SU-DHL-6 (cell line): ENCODE measurements around the gene LRRC4.

Experiments
- H2AFZ ChIP-seq: fragments of 200-600 bp; sonication (generic); 2 replicates; pipeline ENCODE4 v1.6.1; 2014; ENCODE audit warnings: low read depth, mild to moderate bottlenecking, moderate library complexity, mixed read lengths, antibody characterized with exemption, low read length; ENCODE audit not compliant: severe bottlenecking
- H3F3A ChIP-seq: fragments of 200-600 bp; shearing (Covaris generic); 2 replicates; pipeline ENCODE4 v1.6.0; 2016; ENCODE audit warnings: antibody characterized with exemption, mild to moderate bottlenecking; ENCODE audit not compliant: insufficient read depth
- H3K27ac ChIP-seq: fragments of 200-600 bp; sonication (generic); 2 replicates; pipeline ENCODE4 v1.5.1; 2016; ENCODE audit warnings: low read depth, mild to moderate bottlenecking, low read length, moderate library complexity, mixed read lengths
- H3K27me3 ChIP-seq: fragments of 200-600 bp; sonication (generic), shearing (Covaris generic); 2 replicates; pipeline ENCODE4 v1.6.0; 2014; ENCODE audit warnings: mild to moderate bottlenecking, low read length
- H3K36me3 ChIP-seq: fragments of 200-600 bp; sonication (generic); 2 replicates; pipeline ENCODE4 v1.6.1; 2014; ENCODE audit warnings: mild to moderate bottlenecking, low read length, mixed read lengths
- H3K4me2 ChIP-seq: fragments of 300-600, 200-600 bp; shearing (Covaris generic), sonication (generic); 2 replicates; pipeline ENCODE4 v1.6.0; 2014; ENCODE audit warnings: low read length, low read depth, mild to moderate bottlenecking; ENCODE audit not compliant: poor library complexity, severe bottlenecking
- H3K4me3 ChIP-seq: fragments of 200-600 bp; sonication (generic); 2 replicates; pipeline ENCODE4 v1.5.1; 2014; ENCODE audit warnings: antibody characterized with exemption, low read length, mild to moderate bottlenecking, mixed read lengths; ENCODE audit not compliant: insufficient read depth, poor library complexity, severe bottlenecking
- H3K79me2 ChIP-seq: fragments of 200-600 bp; sonication (generic); 2 replicates; pipeline ENCODE4 v1.6.1; 2014; ENCODE audit warnings: mild to moderate bottlenecking, low read length, moderate library complexity; ENCODE audit not compliant: insufficient read depth
- H3K9ac ChIP-seq: fragments of 200-600 bp; sonication (generic); 2 replicates; pipeline ENCODE4 v1.7.0; 2014; ENCODE audit warnings: mild to moderate bottlenecking, low read length
- H3K9me2 ChIP-seq: fragments of 200-600 bp; sonication (generic); replicated peaks from 2 replicates; pipeline ENCODE4 v1.6.1; 2014; ENCODE audit warnings: low read length; ENCODE audit not compliant: insufficient read depth
- H3K9me3 ChIP-seq: fragments of 200-600 bp; sonication (generic); 2 replicates; pipeline ENCODE4 v1.6.1; 2014; ENCODE audit warnings: low read length, mixed read lengths; ENCODE audit not compliant: insufficient read depth
- H4K20me1 ChIP-seq: fragments of 200-600 bp; sonication (generic); 2 replicates; pipeline ENCODE4 v1.6.1; 2014; ENCODE audit warnings: low read depth, mild to moderate bottlenecking, antibody characterized with exemption, low read length, moderate library complexity, mixed read lengths
- EZH2phosphoT487 ChIP-seq: fragments of 200-600 bp; sonication (generic), shearing (Covaris generic); conservative IDR thresholded peaks from 2 replicates; pipeline ENCODE4 v1.6.1; 2018; ENCODE audit warnings: mild to moderate bottlenecking, antibody characterized with exemption, low read length, moderate library complexity, mixed read lengths
- TF ChIP-seq, protein P1 (sequence below): fragments of 200-600 bp; sonication (generic); IDR thresholded peaks from one replicate; pipeline ENCODE4 v1.5.1; 2017; ENCODE audit warnings: antibody characterized with exemption, mild to moderate bottlenecking, low read length, moderate library complexity; ENCODE audit not compliant: insufficient read depth, poor library complexity, severe bottlenecking

The LRRC4 gene

DNA sequence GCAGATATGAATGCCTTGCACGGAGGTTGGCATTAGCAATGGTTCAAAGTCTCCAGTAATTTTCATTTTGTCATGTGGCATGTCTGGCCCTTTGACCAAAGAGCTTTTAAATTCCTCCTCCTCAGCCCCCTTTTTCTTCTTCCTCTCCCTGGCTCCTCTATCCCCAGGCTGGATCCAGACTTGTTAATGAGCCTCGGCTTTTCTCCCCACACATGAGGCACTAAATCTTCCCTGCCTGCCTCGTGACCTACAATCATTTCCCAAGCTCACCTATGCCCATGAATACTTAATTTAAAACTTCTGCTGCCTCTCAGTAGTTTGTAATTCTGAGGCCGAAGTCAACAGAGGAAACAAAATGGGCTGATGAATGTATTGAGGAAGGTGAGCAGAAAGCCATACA, 23.3 kb upstream of the LRRC4 start:
- no peak overlapping the region for H2AFZ ChIP-seq
- H3K4me3 ChIP-seq = no peak overlapping the region
- H3K27me3 ChIP-seq = no peaks in the 10 kb centered on the region
- H3K4me2 ChIP-seq = no peak overlapping the region
- no peak overlapping the region for H3K9ac ChIP-seq
- H3K36me3 ChIP-seq = no peaks in the 10 kb centered on the region
- H3F3A ChIP-seq = no peaks in the 10 kb centered on the region
- H3K9me3 ChIP-seq = no peaks in the 10 kb centered on the region
- no peaks in the 10 kb centered on the region for H3K9me2 ChIP-seq
- H3K79me2 ChIP-seq = no peaks in the 10 kb centered on the region
- no peaks in the 10 kb centered on the region for H4K20me1 ChIP-seq
- no peak overlapping the region for H3K27ac ChIP-seq
- TF ChIP-seq EZH2phosphoT487 = no peak
- TF ChIP-seq, protein P1, sequence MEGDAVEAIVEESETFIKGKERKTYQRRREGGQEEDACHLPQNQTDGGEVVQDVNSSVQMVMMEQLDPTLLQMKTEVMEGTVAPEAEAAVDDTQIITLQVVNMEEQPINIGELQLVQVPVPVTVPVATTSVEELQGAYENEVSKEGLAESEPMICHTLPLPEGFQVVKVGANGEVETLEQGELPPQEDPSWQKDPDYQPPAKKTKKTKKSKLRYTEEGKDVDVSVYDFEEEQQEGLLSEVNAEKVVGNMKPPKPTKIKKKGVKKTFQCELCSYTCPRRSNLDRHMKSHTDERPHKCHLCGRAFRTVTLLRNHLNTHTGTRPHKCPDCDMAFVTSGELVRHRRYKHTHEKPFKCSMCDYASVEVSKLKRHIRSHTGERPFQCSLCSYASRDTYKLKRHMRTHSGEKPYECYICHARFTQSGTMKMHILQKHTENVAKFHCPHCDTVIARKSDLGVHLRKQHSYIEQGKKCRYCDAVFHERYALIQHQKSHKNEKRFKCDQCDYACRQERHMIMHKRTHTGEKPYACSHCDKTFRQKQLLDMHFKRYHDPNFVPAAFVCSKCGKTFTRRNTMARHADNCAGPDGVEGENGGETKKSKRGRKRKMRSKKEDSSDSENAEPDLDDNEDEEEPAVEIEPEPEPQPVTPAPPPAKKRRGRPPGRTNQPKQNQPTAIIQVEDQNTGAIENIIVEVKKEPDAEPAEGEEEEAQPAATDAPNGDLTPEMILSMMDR = no peak

DNA sequence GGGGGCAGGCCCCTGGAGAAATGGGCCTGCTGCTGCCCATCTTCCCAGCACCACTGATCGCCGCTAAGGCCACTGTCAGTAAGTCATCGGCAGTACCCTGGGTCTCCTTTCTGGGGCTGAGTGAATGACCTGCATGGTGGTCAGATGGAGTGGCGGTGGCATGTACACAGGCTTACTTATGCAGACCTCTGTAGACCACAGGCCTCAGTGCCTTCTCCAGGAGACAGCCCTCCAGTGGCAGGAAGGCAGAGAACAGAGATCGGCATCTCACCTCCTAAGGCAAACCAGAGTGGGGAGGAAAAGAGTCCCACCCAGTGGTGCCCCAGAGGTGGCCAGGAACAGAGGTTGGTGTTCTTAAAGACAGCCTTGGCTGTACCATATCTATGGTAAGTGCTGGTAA, 22.8 kb upstream of the LRRC4 start:
- TF ChIP-seq EZH2phosphoT487 = no peak
- TF ChIP-seq, protein P1 = no peak
- no peaks in the 10 kb centered on the region for H3K27me3 ChIP-seq
- no peak overlapping the region for H3K4me2 ChIP-seq
- H2AFZ ChIP-seq = no peak overlapping the region
- H3K4me3 ChIP-seq = no peak overlapping the region
- no peaks in the 10 kb centered on the region for H3K79me2 ChIP-seq
- no peaks in the 10 kb centered on the region for H3K9me3 ChIP-seq
- H3F3A ChIP-seq = no peaks in the 10 kb centered on the region
- H3K9ac ChIP-seq = no peak overlapping the region
- H4K20me1 ChIP-seq = no peaks in the 10 kb centered on the region
- no peaks in the 10 kb centered on the region for H3K9me2 ChIP-seq
- no peaks in the 10 kb centered on the region for H3K36me3 ChIP-seq
- no peak overlapping the region for H3K27ac ChIP-seq

DNA sequence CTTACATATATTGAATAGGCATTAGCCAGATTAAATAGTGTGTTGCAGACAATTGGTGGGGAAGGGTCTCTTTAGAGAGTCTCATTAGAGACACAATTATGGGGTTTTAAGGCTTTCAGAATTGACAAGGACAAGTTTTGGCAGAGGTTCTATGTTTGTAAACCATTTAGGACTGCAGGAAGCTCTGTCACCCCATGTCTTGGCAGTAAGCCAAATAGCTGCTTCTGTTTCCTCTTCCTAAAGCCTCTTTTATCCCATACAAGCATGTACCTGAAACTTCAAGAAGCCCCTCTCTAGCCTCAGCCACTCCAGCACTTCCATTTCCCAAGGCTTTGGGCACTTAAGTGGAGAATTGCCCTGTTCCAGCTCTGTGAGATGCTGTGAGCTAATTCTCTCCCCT, 21.8 kb upstream of the LRRC4 start:
- Histone ChIP-seq H2AFZ (no peak overlapping the region), H3K79me2 (no peaks in the 10 kb centered on the region), H3K27me3 (no peaks in the 10 kb centered on the region), H3K27ac (no peak overlapping the region), H3F3A (no peaks in the 10 kb centered on the region), H3K9me2 (no peaks in the 10 kb centered on the region), H3K4me2 (no peak overlapping the region), H3K36me3 (no peaks in the 10 kb centered on the region), H3K9me3 (no peaks in the 10 kb centered on the region), H3K9ac (no peak overlapping the region), H4K20me1 (no peaks in the 10 kb centered on the region), H3K4me3 (no peak overlapping the region)
- no peak for TF ChIP-seq EZH2phosphoT487
- TF ChIP-seq, protein P1 = no peak
